DMS 273 (cell line): ENCODE measurements around the gene VGLL3.
"Not testable (repeated sequence)": the region's sequence is repeated elsewhere in the genome, so short reads cannot be mapped to it uniquely, and the experiment has no call there.

Experiments used
- DNase-seq: peaks from one replicate; lab custom pipeline; 2025; ENCODE audit not compliant: unreplicated experiment; lab: John Stamatoyannopoulos, UW

Gene VGLL3

GRCh38 chr3:86990734-86991481 is at the start of gene VGLL3:
Gene VGLL3, minus strand, starts transcription at chr3:86991149. Its CDS starts 406 bp downstream, at chr3:86990743.
- DNase-seq = peak; percentile 27

- no peak for DNase-seq
Measured at GRCh38 chr3:87037652-87038051, 46.7 kb upstream of the VGLL3 start.

- no peak for DNase-seq
Measured at GRCh38 chr3:87036671-87037070, 45.7 kb upstream of the VGLL3 start.

- DNase-seq = no peak
Measured at GRCh38 chr3:87035339-87035738, 44.4 kb upstream of the VGLL3 start.

- no peak for DNase-seq
Measured at GRCh38 chr3:87033205-87033604, 42.3 kb upstream of the VGLL3 start.

GRCh38 chr3:87025661-87026645 is 35.0 kb upstream of the VGLL3 start:
- no peak for DNase-seq

GRCh38 chr3:87017370-87017769 is 26.4 kb upstream of the VGLL3 start:
- not testable (repeated sequence) for DNase-seq

- no peak for DNase-seq
Measured at GRCh38 chr3:87009271-87009670, 18.3 kb upstream of the VGLL3 start.

- DNase-seq = no peak
Measured at GRCh38 chr3:87006844-87007439, 16.0 kb upstream of the VGLL3 start.

- DNase-seq = no peak
Measured at GRCh38 chr3:87004883-87005282, 13.9 kb upstream of the VGLL3 start.

GRCh38 chr3:87002346-87002745 is 11.4 kb upstream of the VGLL3 start:
- DNase-seq = no peak

- no peak for DNase-seq
Measured at GRCh38 chr3:87001473-87002098, 10.6 kb upstream of the VGLL3 start.

- no peak for DNase-seq
Measured at GRCh38 chr3:87000940-87001339, 10.0 kb upstream of the VGLL3 start.

GRCh38 chr3:86998569-86998968 is 7.6 kb upstream of the VGLL3 start:
- no peak for DNase-seq

- DNase-seq = no peak
Measured at GRCh38 chr3:86996261-86996955, 5.5 kb upstream of the VGLL3 start.

- DNase-seq = no peak
Measured at GRCh38 chr3:86995537-86995936, 4.6 kb upstream of the VGLL3 start.

GRCh38 chr3:86993704-86994103 is 2.8 kb upstream of the VGLL3 start:
- no peak for DNase-seq

- no peak for DNase-seq
Measured at GRCh38 chr3:86991840-86992435, 989 bp upstream of the VGLL3 start.

GRCh38 chr3:86991482-86991815 is 500 bp upstream of the VGLL3 start:
- no peak for DNase-seq

- no peak for DNase-seq
Measured at GRCh38 chr3:86990012-86990733, 776 bp downstream of the VGLL3 start.
